Measurements from ENCODE around the gene LTBP3.

GRCh38 chr11:65506290-65506771 is 51.8 kb downstream of the LTBP3 start:
- TF ChIP-seq ZNF583 (CRISPR knock-in tag; IDR thresholded peaks at IDR 0.05): no peak
- no peak for TF ChIP-seq FOXJ3 (CRISPR knock-in tag; IDR thresholded peaks at IDR 0.05)
- TF ChIP-seq JUN (IDR thresholded peaks at IDR 0.05; ENCODE audit: borderline replicate concordance, low read depth, low read length): no peak; the same call in 1 of the 2 replicates
- TF ChIP-seq JUN (CRISPR knock-in tag; IDR thresholded peaks at IDR 0.05; ENCODE audit: borderline replicate concordance): no peak
- TF ChIP-seq ZBTB43 (CRISPR knock-in tag; IDR thresholded peaks at IDR 0.05): no peak
- TF ChIP-seq ATF3 (IDR thresholded peaks at IDR 0.05): no peak
- no peak for TF ChIP-seq ATF3 (CRISPR knock-in tag; conservative IDR thresholded peaks at IDR 0.05)
- peak; percentile 31 for TF ChIP-seq PCBP1 (IDR thresholded peaks at IDR 0.05; ENCODE audit: low read depth, low read length, poor library complexity, severe bottlenecking)
- TF ChIP-seq CTCF (IDR thresholded peaks at IDR 0.05 in 2 of 3, conservative IDR thresholded peaks at IDR 0.05 in 1 of 3; ENCODE audit: insufficient read depth in 2 of 3, low read depth in 1 of 3, low read length in 3 of 3): no peak
- no peak for TF ChIP-seq ZNF274 (IDR thresholded peaks at IDR 0.05; ENCODE audit: borderline replicate concordance, low read depth, low read length)
- TF ChIP-seq EZH2 (IDR thresholded peaks at IDR 0.05; ENCODE audit: borderline replicate concordance, low read depth, low read length): no peak
- TF ChIP-seq TCF15 (CRISPR knock-in tag; IDR thresholded peaks at IDR 0.05): no peak
- no peak for TF ChIP-seq ZNF316 (IDR thresholded peaks at IDR 0.05)
- TF ChIP-seq ZBTB49 (CRISPR knock-in tag; IDR thresholded peaks at IDR 0.05; ENCODE audit: borderline replicate concordance): no peak
- no peak for TF ChIP-seq ZNF384 (IDR thresholded peaks at IDR 0.05; ENCODE audit: low read depth, low read length)
